GM06990 (cell line): Measurements from ENCODE around the gene ZNF532.

ENCODE experiments used
- DNase-seq: peaks from one replicate; pipeline ENCODE4 v3.0.0-alpha.2; 2011; ENCODE audit not compliant: insufficient read length; ENCODE audit errors: extremely low read depth
- H3K27me3 ChIP-seq: replicated peaks from 2 replicates; pipeline ENCODE4 v1.6.0; 2011; ENCODE audit warnings: low read length; ENCODE audit not compliant: control insufficient read depth, insufficient read depth
- H3K36me3 ChIP-seq: 2 replicates; pipeline ENCODE4 v1.5.1; 2011; ENCODE audit warnings: low read length; ENCODE audit not compliant: control insufficient read depth, insufficient read depth
- H3K4me3 ChIP-seq: replicated peaks from 2 replicates; pipeline ENCODE4 v1.5.1; 2011; ENCODE audit warnings: low read depth, mild to moderate bottlenecking, control low read depth, low read length
- TF ChIP-seq, protein P1 (sequence below): IDR thresholded peaks from 2 replicates; pipeline ENCODE4 v1.5.1; 2011; ENCODE audit warnings: low read length, control low read depth, mild to moderate bottlenecking, inconsistent platforms; ENCODE audit not compliant: insufficient read depth, poor library complexity, severe bottlenecking

ZNF532 gene

DNA sequence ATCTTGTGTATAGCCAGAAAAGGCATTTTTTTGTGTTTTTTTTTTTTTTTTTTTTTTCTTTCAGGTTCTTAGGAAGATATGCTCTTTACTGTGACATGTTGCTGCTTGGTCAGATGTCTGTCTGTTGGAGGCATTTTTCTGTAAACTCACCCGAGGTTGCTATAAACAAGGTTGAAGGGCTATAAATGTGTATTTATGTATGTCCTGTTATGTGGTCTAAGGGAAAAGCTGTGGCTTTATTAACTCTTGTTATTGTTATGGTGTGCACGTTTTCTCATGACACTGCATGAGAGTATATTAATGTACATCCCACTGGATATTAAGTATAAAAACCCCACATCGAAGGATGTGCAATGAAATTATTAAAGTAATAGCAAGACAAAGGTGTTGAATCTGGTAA, 102.0 kb downstream of the ZNF532 start:
- Histone ChIP-seq H3K4me3 (peak overlapping the region; percentile 14; the same call in 1 of the 2 replicates), H3K36me3 (no peaks in the 10 kb centered on the region; the same call in 1 of the 2 replicates), H3K27me3 (no peaks in the 10 kb centered on the region)
- no peak for DNase-seq
- TF ChIP-seq, protein P1, sequence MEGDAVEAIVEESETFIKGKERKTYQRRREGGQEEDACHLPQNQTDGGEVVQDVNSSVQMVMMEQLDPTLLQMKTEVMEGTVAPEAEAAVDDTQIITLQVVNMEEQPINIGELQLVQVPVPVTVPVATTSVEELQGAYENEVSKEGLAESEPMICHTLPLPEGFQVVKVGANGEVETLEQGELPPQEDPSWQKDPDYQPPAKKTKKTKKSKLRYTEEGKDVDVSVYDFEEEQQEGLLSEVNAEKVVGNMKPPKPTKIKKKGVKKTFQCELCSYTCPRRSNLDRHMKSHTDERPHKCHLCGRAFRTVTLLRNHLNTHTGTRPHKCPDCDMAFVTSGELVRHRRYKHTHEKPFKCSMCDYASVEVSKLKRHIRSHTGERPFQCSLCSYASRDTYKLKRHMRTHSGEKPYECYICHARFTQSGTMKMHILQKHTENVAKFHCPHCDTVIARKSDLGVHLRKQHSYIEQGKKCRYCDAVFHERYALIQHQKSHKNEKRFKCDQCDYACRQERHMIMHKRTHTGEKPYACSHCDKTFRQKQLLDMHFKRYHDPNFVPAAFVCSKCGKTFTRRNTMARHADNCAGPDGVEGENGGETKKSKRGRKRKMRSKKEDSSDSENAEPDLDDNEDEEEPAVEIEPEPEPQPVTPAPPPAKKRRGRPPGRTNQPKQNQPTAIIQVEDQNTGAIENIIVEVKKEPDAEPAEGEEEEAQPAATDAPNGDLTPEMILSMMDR: no peak

DNA sequence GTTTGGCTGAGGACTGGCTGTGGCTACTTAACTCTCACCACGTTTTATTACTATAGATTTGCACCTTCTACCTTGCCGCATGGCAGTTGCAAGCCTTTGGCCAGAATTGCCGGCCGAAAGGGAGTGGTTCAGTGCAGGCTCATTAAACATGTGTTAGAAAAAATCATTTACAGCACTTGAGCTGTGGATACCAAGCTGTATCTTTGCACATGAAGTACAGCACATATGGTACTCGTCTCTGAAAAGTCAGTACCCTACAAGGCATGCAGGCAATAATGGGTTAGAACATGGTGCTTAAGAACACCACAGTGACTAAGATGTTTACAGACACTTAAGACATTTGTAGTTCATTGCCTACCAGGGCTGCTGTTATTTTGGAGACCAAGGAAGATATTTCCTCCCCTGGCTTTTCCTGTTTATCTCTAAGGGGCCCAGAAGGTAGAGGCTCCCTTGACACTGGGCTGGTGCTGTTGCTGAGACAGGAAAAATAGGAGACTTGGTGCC, 103.1 kb downstream of the ZNF532 start:
- Histone ChIP-seq H3K36me3 (no peaks in the 10 kb centered on the region; the same call in 1 of the 2 replicates), H3K27me3 (no peaks in the 10 kb centered on the region), H3K4me3 (no peak overlapping the region)
- TF ChIP-seq, protein P1: no peak
- no peak for DNase-seq

DNA sequence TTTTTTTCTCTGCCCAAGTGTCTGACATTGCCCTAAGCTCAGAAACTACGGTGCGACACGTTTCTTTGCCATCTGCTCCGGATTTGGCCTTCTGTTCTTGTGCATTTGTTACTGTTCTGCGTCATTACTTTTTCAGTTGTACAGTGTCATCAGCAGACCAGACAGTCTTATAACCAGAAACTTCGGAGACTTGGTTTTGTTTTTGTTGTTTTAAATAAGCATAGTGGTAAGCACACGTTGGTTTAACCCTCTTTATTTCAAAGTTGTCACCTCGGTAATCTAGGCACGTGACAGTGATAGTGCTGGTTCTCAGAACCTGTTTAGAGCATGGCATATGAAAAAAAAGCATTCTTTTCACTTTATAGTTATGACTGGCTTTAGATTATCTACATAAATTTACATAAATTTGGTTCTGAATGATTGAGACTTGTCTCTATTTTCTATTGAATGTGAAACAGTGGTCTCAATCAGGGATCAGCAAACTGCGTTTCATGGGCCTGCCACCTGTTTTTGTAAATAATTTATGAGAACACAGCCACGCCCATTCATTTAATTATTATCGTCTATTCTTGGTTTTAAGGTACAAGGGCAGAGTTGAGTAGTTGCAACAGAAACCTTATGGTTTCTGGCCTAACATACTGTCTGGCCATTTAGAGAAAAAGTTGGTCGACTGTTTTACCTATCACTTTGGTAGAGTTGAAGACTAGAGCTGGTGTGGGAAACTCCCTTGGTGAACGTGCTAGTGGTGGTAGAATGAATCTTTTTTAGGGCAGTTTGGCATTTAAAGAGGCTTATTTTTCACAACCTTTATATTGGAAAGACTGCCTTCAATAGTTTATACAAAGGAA, 106.5 kb downstream of the ZNF532 start:
- Histone ChIP-seq H3K4me3 (no peak overlapping the region), H3K27me3 (no peaks in the 10 kb centered on the region), H3K36me3 (no peaks in the 10 kb centered on the region; the same call in 1 of the 2 replicates)
- peak; percentile 55 for DNase-seq
- TF ChIP-seq, protein P1: no peak

DNA sequence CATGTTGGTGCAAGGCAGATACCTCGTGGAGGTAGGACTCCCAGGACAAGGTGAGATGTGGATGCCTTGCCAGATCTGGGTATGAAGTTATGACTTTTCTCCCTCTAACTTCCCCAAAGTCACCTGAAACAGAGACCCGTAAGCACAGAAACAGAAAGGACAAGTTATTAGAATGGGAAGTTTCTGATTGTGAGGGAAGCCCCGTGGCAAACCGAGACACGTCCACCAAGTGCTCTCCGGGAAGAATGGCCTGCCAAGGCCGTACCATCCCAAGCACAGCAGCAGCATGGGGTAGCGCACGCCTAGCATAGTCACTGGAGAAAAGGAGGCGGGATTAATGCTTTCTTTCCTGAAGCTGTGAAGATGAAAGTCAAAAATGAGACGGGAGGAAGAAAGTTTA, 110.6 kb downstream of the ZNF532 start:
- Histone ChIP-seq H3K27me3 (no peaks in the 10 kb centered on the region), H3K4me3 (peak overlapping the region; percentile 33), H3K36me3 (no peaks in the 10 kb centered on the region)
- TF ChIP-seq, protein P1: no peak
- no peak for DNase-seq

DNA sequence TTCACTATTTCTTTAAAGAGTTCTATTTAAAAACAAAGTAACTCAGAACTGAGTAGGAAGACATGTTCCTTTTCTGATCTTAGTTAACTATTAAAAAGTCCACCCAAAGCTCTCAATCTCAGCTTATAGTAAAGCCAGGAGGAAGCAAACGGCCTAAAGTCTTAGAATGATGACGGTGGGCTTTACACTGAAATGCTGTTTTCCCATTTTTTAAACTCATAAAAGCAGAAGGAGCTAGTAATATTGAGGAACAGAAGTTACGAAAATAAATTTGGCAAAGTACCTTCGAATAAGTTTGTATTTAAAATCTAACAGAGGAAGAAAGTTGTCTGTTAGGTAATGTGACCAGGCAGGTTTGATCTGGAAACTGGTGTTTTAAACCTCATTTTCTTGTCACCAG, 111.1 kb downstream of the ZNF532 start:
- TF ChIP-seq, protein P1: no peak
- no peak for DNase-seq
- Histone ChIP-seq H3K27me3 (no peaks in the 10 kb centered on the region), H3K36me3 (no peaks in the 10 kb centered on the region), H3K4me3 (no peak overlapping the region)
